Measurements from ENCODE around the gene CDH5. TPM values are rescaled to one million over a fixed set of nuclear protein-coding genes. Genes with fewer than 3 reads are reported as not detected.

CDH5 gene, protein sequence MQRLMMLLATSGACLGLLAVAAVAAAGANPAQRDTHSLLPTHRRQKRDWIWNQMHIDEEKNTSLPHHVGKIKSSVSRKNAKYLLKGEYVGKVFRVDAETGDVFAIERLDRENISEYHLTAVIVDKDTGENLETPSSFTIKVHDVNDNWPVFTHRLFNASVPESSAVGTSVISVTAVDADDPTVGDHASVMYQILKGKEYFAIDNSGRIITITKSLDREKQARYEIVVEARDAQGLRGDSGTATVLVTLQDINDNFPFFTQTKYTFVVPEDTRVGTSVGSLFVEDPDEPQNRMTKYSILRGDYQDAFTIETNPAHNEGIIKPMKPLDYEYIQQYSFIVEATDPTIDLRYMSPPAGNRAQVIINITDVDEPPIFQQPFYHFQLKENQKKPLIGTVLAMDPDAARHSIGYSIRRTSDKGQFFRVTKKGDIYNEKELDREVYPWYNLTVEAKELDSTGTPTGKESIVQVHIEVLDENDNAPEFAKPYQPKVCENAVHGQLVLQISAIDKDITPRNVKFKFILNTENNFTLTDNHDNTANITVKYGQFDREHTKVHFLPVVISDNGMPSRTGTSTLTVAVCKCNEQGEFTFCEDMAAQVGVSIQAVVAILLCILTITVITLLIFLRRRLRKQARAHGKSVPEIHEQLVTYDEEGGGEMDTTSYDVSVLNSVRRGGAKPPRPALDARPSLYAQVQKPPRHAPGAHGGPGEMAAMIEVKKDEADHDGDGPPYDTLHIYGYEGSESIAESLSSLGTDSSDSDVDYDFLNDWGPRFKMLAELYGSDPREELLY
- 715 and 798 TPM in 2 replicates for total RNA-seq

DNA sequence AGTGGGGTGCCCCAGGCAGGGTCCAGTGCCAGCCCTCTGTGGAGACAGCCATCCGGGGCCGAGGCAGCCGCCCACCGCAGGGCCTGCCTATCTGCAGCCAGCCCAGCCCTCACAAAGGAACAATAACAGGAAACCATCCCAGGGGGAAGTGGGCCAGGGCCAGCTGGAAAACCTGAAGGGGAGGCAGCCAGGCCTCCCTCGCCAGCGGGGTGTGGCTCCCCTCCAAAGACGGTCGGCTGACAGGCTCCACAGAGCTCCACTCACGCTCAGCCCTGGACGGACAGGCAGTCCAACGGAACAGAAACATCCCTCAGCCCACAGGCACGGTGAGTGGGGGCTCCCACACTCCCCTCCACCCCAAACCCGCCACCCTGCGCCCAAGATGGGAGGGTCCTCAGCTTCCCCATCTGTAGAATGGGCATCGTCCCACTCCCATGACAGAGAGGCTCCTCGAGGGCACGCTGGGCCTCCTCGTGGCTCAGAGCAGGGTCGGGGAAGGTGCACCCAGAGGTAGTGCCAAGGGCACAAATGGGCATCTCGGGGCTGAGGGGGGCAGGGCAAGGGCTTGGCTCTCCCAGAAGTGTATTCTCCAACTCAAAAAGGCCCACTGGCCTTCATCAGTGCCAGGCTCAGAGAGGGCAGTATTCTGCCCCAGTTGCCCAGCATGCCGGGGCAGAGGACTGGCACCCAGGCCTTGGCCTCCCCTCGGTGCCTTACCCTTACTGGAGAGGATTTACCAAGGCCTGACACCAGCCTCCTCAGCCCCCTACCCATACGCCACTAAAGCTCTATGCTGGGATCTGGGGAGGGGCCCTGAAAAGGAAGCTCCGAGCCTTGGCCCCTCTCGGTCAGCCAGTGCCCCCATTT lies at the start of gene CDH5:
Gene CDH5 (plus strand): TSS at position 259 of the 867 bp plus-strand sequence. CDS start 12,647 bp downstream, outside the sequence.

GRCh38 chr16:66427036-66427860 lies 60.8 kb downstream of the CDH5 start, which contains the start of gene BEAN1:
TSS of gene BEAN1 (plus strand) at chr16:66427295. CDS start at chr16:66437677, 10,382 bp downstream.

Other genes starting within 250 kb of the CDH5 start
- not detected in 2 replicates for gene BEAN1, start 60.6 kb downstream of the CDH5 start, total RNA-seq
- gene TK2, start 183.4 kb downstream of the CDH5 start, total RNA-seq = 22.4 and 23.6 TPM in 2 replicates
- gene CKLF, start 185.9 kb downstream of the CDH5 start, total RNA-seq = 95.9 and 144 TPM in 2 replicates
- 1.9 and 4.0 TPM in 2 replicates for gene CMTM1, start 199.7 kb downstream of the CDH5 start, total RNA-seq
- not detected in 2 replicates for gene CMTM2, start 212.8 kb downstream of the CDH5 start, total RNA-seq
- 48.8 and 65.7 TPM in 2 replicates for gene CMTM3, start 238.0 kb downstream of the CDH5 start, total RNA-seq